Measurements from ENCODE around the gene EME2. TPM values are rescaled to one million over a fixed set of nuclear protein-coding genes. Genes with fewer than 3 reads are reported as not detected.

The EME2 gene
- total RNA-seq, 1 donor from 2014 or later, result 15.5 TPM

DNA sequence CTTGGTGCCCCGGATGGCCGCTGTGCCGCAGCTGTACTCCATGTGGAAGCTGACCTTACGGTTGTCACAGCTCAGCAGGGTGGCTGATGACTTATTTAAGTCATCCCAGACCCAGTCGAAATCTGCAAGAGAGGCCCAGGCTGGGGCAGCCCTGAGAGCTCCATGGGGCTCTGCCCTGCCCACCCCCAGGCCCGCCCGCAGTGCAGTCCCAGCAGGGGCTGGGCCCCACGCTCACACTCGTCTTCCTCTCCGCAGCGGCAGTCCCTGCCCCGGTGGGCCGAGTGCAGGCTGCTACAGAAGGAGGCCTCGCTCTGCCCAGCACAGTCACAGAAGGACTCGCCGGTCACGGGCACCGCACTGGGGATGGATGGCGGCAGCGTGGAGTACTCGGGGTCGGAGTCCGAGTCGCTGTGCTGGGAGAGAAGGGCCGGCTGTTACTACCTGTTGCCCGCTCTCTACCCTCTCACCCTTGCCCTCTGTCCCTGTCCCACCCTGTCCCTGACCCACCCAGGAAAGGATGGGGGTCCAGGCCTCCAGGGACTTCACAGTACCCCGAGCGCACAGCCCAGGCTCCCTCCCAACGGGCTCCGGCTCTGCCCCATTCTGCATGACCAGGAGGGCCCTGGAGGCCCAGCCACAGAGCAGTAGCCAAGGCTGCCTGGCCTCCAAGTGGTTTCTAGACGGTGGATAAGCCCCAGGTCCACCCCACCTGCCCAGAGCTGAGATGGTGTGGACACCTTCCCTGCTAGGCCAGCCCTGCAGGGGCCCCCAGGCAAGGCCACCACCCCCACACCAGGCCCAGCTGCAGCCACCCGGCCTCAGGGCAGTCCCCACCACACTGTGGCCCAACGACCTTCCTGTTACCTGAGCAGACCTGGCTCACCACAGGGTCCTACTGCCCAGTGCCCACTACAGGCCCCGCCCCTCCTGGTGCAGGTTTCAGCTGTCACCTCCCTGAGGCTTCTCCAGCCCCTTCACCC, 5.9 kb downstream of the EME2 start:
- H3K27ac ChIP-seq, result no peak overlapping the region
- peaks cover 38% of the 10 kb centered on the region for H3K4me1 ChIP-seq
- no peak for ATAC-seq
- intact Hi-C loops (cut with DNase I), result no loop called here
- H3K36me3 ChIP-seq, result peaks cover 55% of the 10 kb centered on the region
- no peak overlapping the region for H3K4me3 ChIP-seq
- TF ChIP-seq, protein P1, sequence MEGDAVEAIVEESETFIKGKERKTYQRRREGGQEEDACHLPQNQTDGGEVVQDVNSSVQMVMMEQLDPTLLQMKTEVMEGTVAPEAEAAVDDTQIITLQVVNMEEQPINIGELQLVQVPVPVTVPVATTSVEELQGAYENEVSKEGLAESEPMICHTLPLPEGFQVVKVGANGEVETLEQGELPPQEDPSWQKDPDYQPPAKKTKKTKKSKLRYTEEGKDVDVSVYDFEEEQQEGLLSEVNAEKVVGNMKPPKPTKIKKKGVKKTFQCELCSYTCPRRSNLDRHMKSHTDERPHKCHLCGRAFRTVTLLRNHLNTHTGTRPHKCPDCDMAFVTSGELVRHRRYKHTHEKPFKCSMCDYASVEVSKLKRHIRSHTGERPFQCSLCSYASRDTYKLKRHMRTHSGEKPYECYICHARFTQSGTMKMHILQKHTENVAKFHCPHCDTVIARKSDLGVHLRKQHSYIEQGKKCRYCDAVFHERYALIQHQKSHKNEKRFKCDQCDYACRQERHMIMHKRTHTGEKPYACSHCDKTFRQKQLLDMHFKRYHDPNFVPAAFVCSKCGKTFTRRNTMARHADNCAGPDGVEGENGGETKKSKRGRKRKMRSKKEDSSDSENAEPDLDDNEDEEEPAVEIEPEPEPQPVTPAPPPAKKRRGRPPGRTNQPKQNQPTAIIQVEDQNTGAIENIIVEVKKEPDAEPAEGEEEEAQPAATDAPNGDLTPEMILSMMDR (IDR thresholded peaks at IDR 0.05), result no peak
- H3K9me3 ChIP-seq, result no peaks in the 10 kb centered on the region
- H3K27me3 ChIP-seq (ENCODE audit: low read depth), result no peaks in the 10 kb centered on the region
- DNase-seq, result no peak

DNA sequence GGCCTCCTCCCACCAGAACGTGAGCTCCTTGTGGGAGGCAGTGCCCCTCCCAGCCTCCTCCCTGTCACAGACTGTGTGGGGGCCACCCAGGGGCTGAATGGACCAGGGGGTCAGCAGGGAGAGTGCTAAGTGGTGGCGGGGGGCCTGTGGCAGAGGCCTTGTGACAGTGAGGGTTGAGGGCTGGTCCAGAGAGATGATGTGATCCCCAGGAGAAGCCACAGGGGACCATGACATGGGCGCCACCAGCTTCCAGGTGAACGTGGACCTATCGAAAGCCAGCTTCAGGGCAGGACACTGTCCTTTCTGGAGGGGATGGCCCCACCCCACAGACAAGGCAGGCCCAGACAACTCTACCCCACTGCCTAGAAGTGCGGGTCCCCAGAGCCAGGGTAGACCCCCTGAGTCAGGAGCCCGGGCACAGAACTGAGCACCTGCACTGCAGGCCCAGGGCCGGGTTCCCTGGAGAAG, 6.7 kb downstream of the EME2 start:
- Histone ChIP-seq H3K27ac (no peak overlapping the region), H3K36me3 (peaks cover 55% of the 10 kb centered on the region), H3K4me1 (peaks cover 38% of the 10 kb centered on the region), H3K27me3 (ENCODE audit: low read depth) (no peaks in the 10 kb centered on the region), H3K9me3 (no peaks in the 10 kb centered on the region), H3K4me3 (no peak overlapping the region)
- intact Hi-C loops (cut with DNase I), result no loop called here
- DNase-seq (no peak), ATAC-seq (no peak)
- TF ChIP-seq, protein P1 (IDR thresholded peaks at IDR 0.05), result no peak

DNA sequence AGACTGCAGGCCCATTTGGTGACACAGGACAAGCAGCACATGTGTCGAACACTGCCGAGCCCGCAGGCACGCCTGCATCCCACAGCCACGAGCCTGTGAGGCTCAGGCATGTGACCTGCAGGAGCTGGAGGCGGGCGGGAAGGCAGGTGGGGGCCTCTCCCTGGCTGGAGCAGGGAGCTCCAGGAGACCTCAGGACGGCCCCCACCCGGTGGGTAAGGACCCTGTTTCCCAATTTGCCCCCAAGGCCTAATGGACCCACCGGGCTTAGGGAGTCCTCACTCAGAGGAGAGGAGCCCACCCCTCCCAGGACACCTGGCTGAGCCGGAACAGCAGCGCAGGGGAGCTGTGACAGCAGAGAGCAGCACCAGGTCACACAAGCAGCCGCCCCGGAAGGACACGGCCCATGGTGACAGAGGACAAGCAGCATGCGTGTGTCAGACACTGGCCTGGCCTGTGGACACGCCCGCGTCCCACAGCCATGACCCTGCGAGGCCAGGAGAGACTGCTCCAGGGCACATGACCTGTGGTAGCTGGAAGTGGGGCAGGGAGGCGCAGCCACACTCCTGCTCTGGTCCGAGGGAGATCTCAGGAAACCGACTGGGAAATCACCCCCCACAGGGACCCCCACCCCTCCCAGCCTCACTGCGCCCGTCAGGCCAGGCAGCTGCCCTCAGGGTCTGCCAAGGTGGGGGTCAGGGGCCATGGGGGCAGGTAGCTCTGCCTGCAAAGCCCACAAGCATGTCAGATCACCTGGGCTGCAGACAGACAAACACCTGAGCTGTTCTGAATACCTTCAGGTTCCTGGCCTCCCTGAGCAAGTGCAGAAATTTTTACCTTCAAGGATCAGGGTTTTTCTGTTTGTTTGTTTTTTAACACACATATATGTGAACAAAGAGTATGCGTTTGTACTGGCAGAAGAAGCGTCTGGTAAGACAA, 7.4 kb downstream of the EME2 start:
- H3K36me3 ChIP-seq, result peaks cover 55% of the 10 kb centered on the region
- intact Hi-C loops (cut with DNase I), result no loop called here

DNA sequence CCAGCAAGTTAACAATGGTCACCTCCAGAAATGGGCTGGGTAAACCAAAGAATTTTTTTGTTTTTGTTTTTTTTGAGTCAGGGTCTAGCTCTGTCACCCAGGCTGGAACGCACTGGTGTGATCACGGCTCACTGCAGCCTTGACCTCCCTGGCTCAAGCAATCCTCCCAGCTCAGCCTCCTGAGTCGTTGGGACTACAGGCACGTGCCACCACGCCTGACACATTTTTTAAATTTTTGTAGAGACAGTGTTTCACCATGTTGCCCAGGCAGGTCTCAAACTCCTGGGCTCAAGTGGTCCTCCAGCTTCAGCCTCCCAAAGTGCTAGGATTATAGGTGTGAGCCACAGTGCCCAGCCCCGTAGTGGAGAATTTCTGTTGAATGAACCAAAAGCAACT, 8.1 kb downstream of the EME2 start:
- peaks cover 41% of the 10 kb centered on the region for H3K4me1 ChIP-seq
- no peak overlapping the region for H3K4me3 ChIP-seq
- no peaks in the 10 kb centered on the region for H3K9me3 ChIP-seq
- no peak for DNase-seq
- peaks cover 50% of the 10 kb centered on the region for H3K36me3 ChIP-seq
- intact Hi-C loops (cut with DNase I), result no loop called here
- TF ChIP-seq, protein P1 (IDR thresholded peaks at IDR 0.05), result no peak
- H3K27ac ChIP-seq, result no peak overlapping the region
- ATAC-seq, result no peak
- no peaks in the 10 kb centered on the region for H3K27me3 ChIP-seq (ENCODE audit: low read depth)

More for the DNA sequence above, 7.4 kb downstream of the EME2 start:
- TF ChIP-seq, protein P1 (IDR thresholded peaks at IDR 0.05), result no peak
- Histone ChIP-seq H3K9me3 (no peaks in the 10 kb centered on the region), H3K27me3 (ENCODE audit: low read depth) (no peaks in the 10 kb centered on the region), H3K4me1 (peaks cover 38% of the 10 kb centered on the region), H3K4me3 (no peak overlapping the region), H3K27ac (no peak overlapping the region)
- no peak for ATAC-seq
- DNase-seq, result no peak

DNA sequence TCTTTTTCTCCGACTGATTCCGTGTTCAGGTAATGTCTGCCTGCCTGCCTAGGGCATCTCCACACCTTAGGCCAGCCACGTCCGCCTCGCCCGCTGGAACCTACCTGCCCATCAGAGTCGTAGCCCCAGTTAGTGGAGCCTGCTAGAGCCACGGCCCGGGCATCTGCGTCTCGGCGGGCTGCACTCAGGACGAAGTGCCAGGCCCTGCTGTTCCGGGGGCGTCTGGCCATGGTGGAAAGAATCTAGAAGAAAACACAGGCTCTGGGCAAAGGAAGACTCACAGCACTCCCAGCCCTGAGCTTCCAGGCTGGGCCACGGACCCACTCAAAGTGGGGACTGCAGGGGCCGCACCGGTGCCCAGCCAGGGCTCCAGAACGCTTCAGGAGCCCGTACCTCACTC, 8.6 kb downstream of the EME2 start:
- Histone ChIP-seq H3K36me3 (peaks cover 50% of the 10 kb centered on the region), H3K27me3 (ENCODE audit: low read depth) (no peaks in the 10 kb centered on the region), H3K9me3 (no peaks in the 10 kb centered on the region), H3K4me3 (peak overlapping the region; percentile 91), H3K4me1 (peaks cover 41% of the 10 kb centered on the region), H3K27ac (peak overlapping the region; percentile 90)
- TF ChIP-seq, protein P1 (IDR thresholded peaks at IDR 0.05), result no peak
- no peak for DNase-seq
- intact Hi-C loops (cut with DNase I), result no loop called here
- no peak for ATAC-seq
